HT1080 (cell line): ENCODE data around the gene DDX39A. TPM values are rescaled to one million over a fixed set of nuclear protein-coding genes. Genes with fewer than 3 reads are reported as not detected.
"Not testable (repeated sequence)": the region's sequence is repeated elsewhere in the genome, so short reads cannot be mapped to it uniquely, and the experiment has no call there.

Experiments used
- DNase-seq: peaks from one replicate; pipeline ENCODE4 v3.0.0-alpha.2; 2015; ENCODE audit warnings: low read depth
- polyA plus RNA-seq, 2 experiments: library from polyadenylated mRNA; depleted of rRNA; stranded (reverse); fragments of >200 nt; gene quantifications; 2 replicates each; pipeline ENCODE4 v1.2.3, GENCODE V29; 2015
- total RNA-seq: library from RNA; depleted of rRNA; stranded (reverse); fragments of >200 nt; shearing (Covaris generic); gene quantifications from 2 replicates; pipeline ENCODE4 v1.2.3, GENCODE V29; 2014; rRNA removed

Gene DDX39A
- 264 and 265 TPM in 2 replicates for total RNA-seq
- 112 and 125 TPM in 2 replicates for polyA plus RNA-seq (2015; cell fraction: cytosol; rRNA removed)
- 351 and 364 TPM in 2 replicates for polyA plus RNA-seq (2015; cell fraction: nucleus; rRNA removed)

GRCh38 chr19:14419106-14419813, at the start of gene DDX39A:
Gene DDX39A (minus strand): TSS chr19:14419341. CDS start chr19:14413220, 6,121 bp downstream.
- peak; percentile 99 for DNase-seq

- no peak for DNase-seq
These were observed 48.7 kb upstream of the DDX39A start for GRCh38 chr19:14467816-14468215.

- DNase-seq, result no peak
These were observed 48.2 kb upstream of the DDX39A start for GRCh38 chr19:14467391-14467790.

- no peak for DNase-seq
These were observed 44.6 kb upstream of the DDX39A start for GRCh38 chr19:14463747-14464146.

- DNase-seq, result not testable (repeated sequence)
These were observed 43.3 kb upstream of the DDX39A start for GRCh38 chr19:14462401-14462800.

GRCh38 chr19:14460935-14461334, 41.8 kb upstream of the DDX39A start:
- DNase-seq, result no peak

- no peak for DNase-seq
These were observed 40.6 kb upstream of the DDX39A start for GRCh38 chr19:14459703-14460102.

- not testable (repeated sequence) for DNase-seq
These were observed 33.2 kb upstream of the DDX39A start for GRCh38 chr19:14452303-14452702.

GRCh38 chr19:14450876-14451275, 31.7 kb upstream of the DDX39A start:
- DNase-seq, result no peak

GRCh38 chr19:14450168-14450874, 31.2 kb upstream of the DDX39A start:
- peak; percentile 50 for DNase-seq

GRCh38 chr19:14449321-14449720, 30.2 kb upstream of the DDX39A start:
- DNase-seq, result no peak

GRCh38 chr19:14446336-14447036, 27.3 kb upstream of the DDX39A start:
- DNase-seq, result no peak

GRCh38 chr19:14443632-14444216, 24.6 kb upstream of the DDX39A start:
- DNase-seq, result no peak

- no peak for DNase-seq
These were observed 23.9 kb upstream of the DDX39A start for GRCh38 chr19:14442891-14443631.

GRCh38 chr19:14441041-14441938, 22.1 kb upstream of the DDX39A start:
- no peak for DNase-seq

GRCh38 chr19:14440049-14440448, 20.9 kb upstream of the DDX39A start:
- no peak for DNase-seq

- DNase-seq, result no peak
These were observed 19.9 kb upstream of the DDX39A start for GRCh38 chr19:14439014-14439413.

- DNase-seq, result no peak
These were observed 18.5 kb upstream of the DDX39A start for GRCh38 chr19:14437578-14438140.

GRCh38 chr19:14435320-14436050, 16.3 kb upstream of the DDX39A start:
- DNase-seq, result no peak
